Retinal pigment epithelial cell (primary cell): ENCODE results near the gene IP6K3.

Experiments used
- DNase-seq: peaks from one replicate; pipeline ENCODE4 v3.0.0-alpha.2; 2010; ENCODE audit warnings: low read depth
- H3K4me3 ChIP-seq: 2 replicates; pipeline ENCODE4 v1.5.1; 2011; ENCODE audit warnings: mild to moderate bottlenecking, low read length, control low read depth, moderate library complexity
- TF ChIP-seq, protein P1 (sequence below): conservative IDR thresholded peaks from 2 replicates; pipeline ENCODE4 v1.5.1; 2011; ENCODE audit warnings: low read depth, low read length, control low read depth, inconsistent platforms

The IP6K3 gene

DNA sequence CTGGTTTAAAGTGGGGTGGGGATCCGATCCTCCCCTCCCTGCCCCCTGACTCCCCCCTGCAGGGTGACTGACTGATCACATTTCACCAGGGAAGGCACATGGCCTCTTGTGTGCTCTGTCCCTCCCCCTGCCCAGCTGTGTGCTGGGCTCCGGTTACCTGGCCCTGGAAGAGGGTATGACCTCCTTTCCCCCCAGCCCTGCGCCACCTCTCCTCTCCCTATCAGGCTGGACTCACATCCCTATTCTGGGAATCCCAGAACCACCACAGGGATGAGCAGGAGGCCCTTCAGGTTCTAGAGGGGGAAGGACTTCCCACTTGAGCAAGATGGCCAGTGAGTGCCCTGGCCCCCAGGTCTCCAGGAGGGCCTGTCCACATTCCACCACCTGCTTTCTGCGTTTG is 2.1 kb upstream of the IP6K3 start:
- DNase-seq = no peak
- no peak overlapping the region for H3K4me3 ChIP-seq
- TF ChIP-seq, protein P1, sequence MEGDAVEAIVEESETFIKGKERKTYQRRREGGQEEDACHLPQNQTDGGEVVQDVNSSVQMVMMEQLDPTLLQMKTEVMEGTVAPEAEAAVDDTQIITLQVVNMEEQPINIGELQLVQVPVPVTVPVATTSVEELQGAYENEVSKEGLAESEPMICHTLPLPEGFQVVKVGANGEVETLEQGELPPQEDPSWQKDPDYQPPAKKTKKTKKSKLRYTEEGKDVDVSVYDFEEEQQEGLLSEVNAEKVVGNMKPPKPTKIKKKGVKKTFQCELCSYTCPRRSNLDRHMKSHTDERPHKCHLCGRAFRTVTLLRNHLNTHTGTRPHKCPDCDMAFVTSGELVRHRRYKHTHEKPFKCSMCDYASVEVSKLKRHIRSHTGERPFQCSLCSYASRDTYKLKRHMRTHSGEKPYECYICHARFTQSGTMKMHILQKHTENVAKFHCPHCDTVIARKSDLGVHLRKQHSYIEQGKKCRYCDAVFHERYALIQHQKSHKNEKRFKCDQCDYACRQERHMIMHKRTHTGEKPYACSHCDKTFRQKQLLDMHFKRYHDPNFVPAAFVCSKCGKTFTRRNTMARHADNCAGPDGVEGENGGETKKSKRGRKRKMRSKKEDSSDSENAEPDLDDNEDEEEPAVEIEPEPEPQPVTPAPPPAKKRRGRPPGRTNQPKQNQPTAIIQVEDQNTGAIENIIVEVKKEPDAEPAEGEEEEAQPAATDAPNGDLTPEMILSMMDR = no peak

DNA sequence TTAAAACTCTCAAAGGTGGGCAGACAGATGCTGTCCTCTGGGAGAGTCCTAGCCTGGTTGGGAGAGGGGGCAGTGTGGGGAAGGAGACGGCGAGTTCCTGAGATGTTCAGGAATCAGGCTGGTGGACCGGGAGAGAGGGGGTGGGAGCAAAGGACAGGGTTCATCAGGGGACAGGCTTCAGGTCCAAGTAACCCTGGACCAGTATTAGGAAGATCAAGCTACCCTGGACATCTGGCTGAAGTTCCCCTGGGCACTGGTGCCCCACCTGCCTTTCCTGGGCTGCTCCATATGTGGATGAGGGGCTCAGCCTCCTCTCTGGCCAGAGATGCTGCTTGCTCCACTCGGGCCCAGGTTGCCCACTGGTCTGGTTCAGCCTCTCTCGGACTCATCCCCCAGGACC is 1.1 kb upstream of the IP6K3 start:
- no peak overlapping the region for H3K4me3 ChIP-seq
- no peak for DNase-seq
- TF ChIP-seq, protein P1 = no peak

DNA sequence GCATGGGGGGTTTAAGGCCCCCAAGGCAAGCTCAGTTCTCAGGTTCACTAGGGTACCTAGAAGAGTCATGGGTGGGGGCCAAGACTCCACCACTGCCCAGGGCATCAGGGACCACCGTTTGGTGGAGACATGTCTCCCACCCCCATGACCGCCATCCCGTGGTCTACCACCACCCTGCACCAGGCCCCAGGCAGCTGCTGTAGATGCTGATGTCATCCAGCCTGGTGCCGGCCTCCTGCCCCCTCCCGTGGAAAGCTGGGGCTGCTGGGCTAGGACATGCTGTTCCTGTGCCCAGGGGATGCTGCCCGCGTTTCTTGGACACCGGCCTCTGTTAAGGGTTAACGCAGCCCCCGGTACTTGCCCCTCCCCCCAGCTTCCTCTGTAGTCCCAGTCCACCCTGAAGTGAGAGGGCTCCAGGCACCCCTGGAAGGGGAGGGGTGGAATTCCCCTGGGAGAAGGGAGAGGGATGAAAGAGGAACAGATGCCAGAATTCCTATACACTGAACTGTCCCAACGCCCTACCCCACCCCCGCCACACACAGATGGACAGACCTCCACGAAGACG is 587 bp downstream of the IP6K3 start:
- TF ChIP-seq, protein P1 = peak; percentile 19
- peak overlapping the region; percentile 54 for H3K4me3 ChIP-seq
- DNase-seq = peak; percentile 68

DNA sequence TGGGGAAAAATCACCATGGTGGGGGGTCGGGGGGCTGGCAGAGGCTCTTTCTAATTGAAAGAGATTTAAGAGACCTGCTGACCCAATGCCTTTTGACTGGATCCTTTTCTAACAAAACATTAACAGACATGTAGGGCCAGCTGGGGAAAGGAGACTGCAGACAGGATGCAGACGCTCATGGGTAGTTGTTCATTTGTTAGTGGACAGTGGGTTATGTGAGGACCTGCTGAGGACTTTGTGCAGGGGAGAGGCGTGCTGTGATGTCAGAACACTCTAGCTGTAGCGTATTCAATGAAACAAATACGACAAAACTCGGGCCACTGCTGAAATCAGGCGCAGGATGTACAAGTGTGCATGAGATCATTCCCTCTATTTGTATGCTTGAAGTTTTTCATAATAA is 1.2 kb downstream of the IP6K3 start:
- TF ChIP-seq, protein P1 = no peak
- DNase-seq = no peak
- peak overlapping the region; percentile 54 for H3K4me3 ChIP-seq

DNA sequence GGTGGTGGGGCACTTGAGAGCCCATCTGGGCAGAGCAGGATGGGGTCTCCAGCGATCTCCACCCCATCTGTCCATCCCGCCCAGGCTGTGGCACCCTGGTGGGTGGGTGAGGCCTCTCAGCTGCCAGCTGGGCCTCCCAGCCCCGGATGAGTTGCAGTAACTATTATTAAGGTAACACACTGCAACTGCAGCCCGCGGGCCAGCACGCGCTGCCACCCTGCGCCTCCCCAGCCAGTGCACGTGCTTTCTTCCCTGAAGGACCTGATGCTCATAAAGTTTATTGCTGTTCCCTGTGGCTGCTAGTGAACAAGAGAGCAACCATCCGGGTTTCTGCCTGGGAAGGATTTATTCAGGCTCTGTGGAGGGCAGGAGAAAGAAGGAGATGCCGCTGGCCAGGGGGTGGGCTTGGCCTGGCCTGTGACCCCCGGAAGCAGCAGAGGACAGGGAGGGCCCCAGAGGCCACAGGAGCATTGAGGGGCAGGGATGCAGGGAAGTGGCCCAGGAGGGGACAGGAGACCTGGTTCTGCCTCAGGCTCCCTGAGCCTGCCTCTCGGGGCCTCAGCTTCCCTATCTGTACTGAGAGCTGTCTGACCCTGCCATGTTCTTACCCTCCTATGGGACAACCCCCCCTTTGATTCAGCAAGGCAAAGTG is 1.7 kb downstream of the IP6K3 start:
- peak overlapping the region; percentile 54 for H3K4me3 ChIP-seq
- DNase-seq = no peak
- TF ChIP-seq, protein P1 = no peak

DNA sequence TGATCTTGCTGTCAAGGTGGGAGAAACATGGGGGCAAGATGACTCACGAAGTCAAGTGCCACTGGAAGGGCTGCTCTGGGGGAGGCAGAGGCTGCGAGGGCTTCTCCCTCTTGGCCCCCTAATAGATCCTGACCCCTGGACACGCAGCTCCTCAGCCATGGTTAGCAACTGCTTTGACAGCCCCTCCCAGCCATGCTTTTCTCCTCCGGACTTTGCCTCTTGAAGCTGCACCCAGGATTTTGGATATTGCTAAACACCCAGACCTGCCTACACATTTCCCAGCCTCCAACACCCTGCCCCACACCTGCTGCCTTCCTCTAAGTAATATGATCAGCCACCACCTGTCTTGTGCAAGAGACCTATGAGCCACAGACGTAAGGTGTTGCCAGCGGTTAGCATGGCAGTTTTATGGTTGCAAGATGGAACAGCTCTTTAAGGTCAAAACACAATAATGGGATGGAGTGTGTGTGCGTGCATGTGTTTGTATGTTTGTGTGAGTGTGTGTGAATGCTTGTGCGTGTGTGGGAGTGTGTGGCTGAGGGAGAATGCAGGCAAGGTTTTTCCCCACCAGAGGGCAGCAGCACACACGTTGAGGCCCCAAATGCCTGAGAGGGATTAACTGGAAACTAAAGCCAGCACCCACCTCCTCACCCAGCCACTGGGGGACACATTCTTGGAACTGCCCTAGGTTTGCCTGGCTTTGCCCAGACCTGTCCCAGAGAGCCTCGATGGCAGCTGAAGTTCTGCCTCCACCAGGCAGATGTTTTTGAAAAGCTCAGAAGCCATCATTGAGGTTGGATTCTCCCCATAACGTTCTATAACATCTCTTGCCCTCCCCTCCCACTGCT is 2.5 kb downstream of the IP6K3 start:
- peak; percentile 55 for DNase-seq
- TF ChIP-seq, protein P1 = peak; percentile 97
- peak overlapping the region; percentile 16 for H3K4me3 ChIP-seq
